Right cardiac atrium (tissue), 5 donors: ENCODE measurements around the gene TMEM114. TPM values are rescaled to one million over a fixed set of nuclear protein-coding genes. Genes with fewer than 3 reads are reported as not detected.

Experiments used
- ATAC-seq, 2 donors: fragments of 200-7000 bp; cut with Tn5 transposase; one replicate each; pipeline versions ENCODE4 v1.8.0 to v1.9.1; 2020; ENCODE audit warnings: moderate library complexity in 2 of 2, mild to moderate bottlenecking in 1 of 2
- DNase-seq, 3 donors: peaks; one replicate each; pipeline ENCODE4 v3.0.0-alpha.2; 2020
- H3K27ac ChIP-seq: one replicate; pipeline ENCODE4 v1.5.1; 2013; ENCODE audit warnings: mild to moderate bottlenecking, low read length, control low read depth, moderate library complexity
- H3K27me3 ChIP-seq: one replicate; pipeline ENCODE4 v1.6.1; 2013; ENCODE audit not compliant: control insufficient read depth, insufficient read depth
- H3K4me1 ChIP-seq: one replicate; pipeline ENCODE4 v1.6.1; 2013; ENCODE audit warnings: low read length; ENCODE audit not compliant: control insufficient read depth, insufficient read depth
- H3K4me3 ChIP-seq: one replicate; pipeline ENCODE4 v1.5.1; 2013; ENCODE audit warnings: low read length, control low read depth
- H3K9me3 ChIP-seq: one replicate; pipeline ENCODE4 v1.6.1; 2013; ENCODE audit warnings: low read length; ENCODE audit not compliant: control insufficient read depth
- WGBS: extraction: QIAGEN DNeasy Blood & Tissue Kit; methylation state at CpG from one replicate; pipeline ENCODE4 v1.1.7; 2013; 5-methylcytosine and 5-hydroxymethylcytosine counted together
- intact Hi-C, 4 donors: fragments of 100-400 bp; cut with DNase I; formaldehyde crosslinking; loops; one replicate each; pipeline versions ENCODE4 v1.11.0 to v1.14.0; 2022 to 2023
- polyA plus RNA-seq: library from polyadenylated mRNA; stranded (reverse); fragments of 200-250 nt; gene quantifications from one replicate; pipeline ENCODE4 v1.2.3, GENCODE V29; 2013
- total RNA-seq, 4 donors: library from RNA; stranded (reverse); fragmentation: NEBNext Ultra II Directional; extraction: Animal tissue kit (Norgen Biotek cat#: 25700); gene quantifications; one replicate each; pipeline ENCODE4 v1.2.1, GENCODE V29; 2021
- donor health status: healthy with polysubstance abuse.
- donor health status: DM: no; HTN: yes; CAD: no.
- donor health status: DM: no; HTN: no; CAD: no.
- donor health status: DM: no; HTN: yes; CAD: no; lungs with severe emphysema.
- donor health status: DM: yes; HTN: yes; CAD: no.

TMEM114 gene
- total and polyA plus RNA-seq, 5 donors, result not detected

GRCh38 chr16:8585857-8586256, 4.5 kb downstream of the TMEM114 start:
- intact Hi-C loops, result no loop called here
- no peaks in the 10 kb centered on the region for H3K4me1 ChIP-seq
- no peak overlapping the region for H3K27ac ChIP-seq
- ATAC-seq (no peak), DNase-seq (no peak)
- H3K27me3 ChIP-seq, result no peaks in the 10 kb centered on the region
- no peaks in the 10 kb centered on the region for H3K9me3 ChIP-seq
- 80% methylated on average over 3 of the region's 3 CpGs for WGBS
- no peak overlapping the region for H3K4me3 ChIP-seq

GRCh38 chr16:8585041-8585440, 5.3 kb downstream of the TMEM114 start:
- 88% methylated on average over 2 of the region's 2 CpGs for WGBS
- no peak for DNase-seq
- no peaks in the 10 kb centered on the region for H3K4me1 ChIP-seq
- intact Hi-C loops, result no loop called here
- H3K9me3 ChIP-seq, result no peaks in the 10 kb centered on the region
- no peak overlapping the region for H3K4me3 ChIP-seq
- H3K27me3 ChIP-seq, result no peaks in the 10 kb centered on the region
- H3K27ac ChIP-seq, result no peak overlapping the region
- ATAC-seq, result no peak

GRCh38 chr16:8583732-8584131, 6.6 kb downstream of the TMEM114 start:
- ATAC-seq, result no peak
- H3K9me3 ChIP-seq, result no peaks in the 10 kb centered on the region
- H3K27ac ChIP-seq, result no peak overlapping the region
- no peak overlapping the region for H3K4me3 ChIP-seq
- intact Hi-C loops, result no loop called here
- 70% methylated on average over 4 of the region's 4 CpGs for WGBS
- no peak for DNase-seq
- H3K4me1 ChIP-seq, result no peaks in the 10 kb centered on the region
- H3K27me3 ChIP-seq, result no peaks in the 10 kb centered on the region

- no peaks in the 10 kb centered on the region for H3K27me3 ChIP-seq
- intact Hi-C loops, result no loop called here
- no peak overlapping the region for H3K27ac ChIP-seq
- H3K9me3 ChIP-seq, result no peaks in the 10 kb centered on the region
- 82% methylated on average over 3 of the region's 3 CpGs for WGBS
- no peak overlapping the region for H3K4me3 ChIP-seq
- H3K4me1 ChIP-seq, result no peaks in the 10 kb centered on the region
- ATAC-seq (no peak), DNase-seq (no peak)
Observed at GRCh38 chr16:8583199-8583598, 7.1 kb downstream of the TMEM114 start.

GRCh38 chr16:8581831-8582580, 8.3 kb downstream of the TMEM114 start:
- Histone ChIP-seq H3K9me3 (no peaks in the 10 kb centered on the region), H3K27ac (no peak overlapping the region), H3K4me3 (no peak overlapping the region), H3K27me3 (no peaks in the 10 kb centered on the region), H3K4me1 (no peaks in the 10 kb centered on the region)
- WGBS, result 36% methylated on average over 6 of the region's 6 CpGs
- ATAC-seq (peak; percentile 65 to 81), DNase-seq (peak in 1 of 3 donors; percentile 66)
- intact Hi-C loops, result no loop called here

- Histone ChIP-seq H3K27ac (no peak overlapping the region), H3K4me1 (no peaks in the 10 kb centered on the region), H3K27me3 (no peaks in the 10 kb centered on the region), H3K4me3 (no peak overlapping the region), H3K9me3 (no peaks in the 10 kb centered on the region)
- WGBS, result 84% methylated on average over 9 of the region's 9 CpGs
- no peak for ATAC-seq
- DNase-seq, result no peak
- intact Hi-C loops, result no loop called here
Observed at GRCh38 chr16:8579559-8579958, 10.8 kb downstream of the TMEM114 start.

- DNase-seq, result no peak
- 72% methylated on average over 10 of the region's 10 CpGs for WGBS
Observed at GRCh38 chr16:8577678-8578304, 12.5 kb downstream of the TMEM114 start.

GRCh38 chr16:8576141-8577004, 13.9 kb downstream of the TMEM114 start:
- DNase-seq, result no peak
- Histone ChIP-seq H3K4me1 (no peaks in the 10 kb centered on the region), H3K4me3 (no peak overlapping the region), H3K9me3 (no peaks in the 10 kb centered on the region), H3K27ac (no peak overlapping the region), H3K27me3 (no peaks in the 10 kb centered on the region)
- ATAC-seq, result no peak
- intact Hi-C loops, result no loop called here
- 81% methylated on average over 4 of the region's 4 CpGs for WGBS

More at GRCh38 chr16:8577678-8578304, 12.5 kb downstream of the TMEM114 start:
- Histone ChIP-seq H3K9me3 (no peaks in the 10 kb centered on the region), H3K27ac (no peak overlapping the region), H3K4me1 (no peaks in the 10 kb centered on the region), H3K4me3 (no peak overlapping the region), H3K27me3 (no peaks in the 10 kb centered on the region)
- no peak for ATAC-seq
- intact Hi-C loops, result no loop called here

- Histone ChIP-seq H3K27me3 (no peaks in the 10 kb centered on the region), H3K4me1 (no peaks in the 10 kb centered on the region), H3K4me3 (no peak overlapping the region), H3K27ac (no peak overlapping the region), H3K9me3 (no peaks in the 10 kb centered on the region)
- intact Hi-C loops, result no loop called here
- WGBS, result 71% methylated on average over 2 of the region's 2 CpGs
- ATAC-seq (no peak), DNase-seq (no peak)
Observed at GRCh38 chr16:8575399-8575798, 14.9 kb downstream of the TMEM114 start.

GRCh38 chr16:8572919-8573724, 17.2 kb downstream of the TMEM114 start:
- H3K27me3 ChIP-seq, result no peaks in the 10 kb centered on the region
- H3K4me1 ChIP-seq, result no peaks in the 10 kb centered on the region
- no peak overlapping the region for H3K4me3 ChIP-seq
- no peak for DNase-seq
- intact Hi-C loops, result no loop called here
- no peak for ATAC-seq
- H3K9me3 ChIP-seq, result no peaks in the 10 kb centered on the region
- no peak overlapping the region for H3K27ac ChIP-seq
- 28% methylated on average over 7 of the region's 7 CpGs for WGBS
